Measurements from ENCODE around the gene ANO2. TPM values are rescaled to one million over a fixed set of nuclear protein-coding genes. Genes with fewer than 3 reads are reported as not detected.

The ANO2 gene
- total RNA-seq, 1 experiment from 2014 or later, result not detected

DNA sequence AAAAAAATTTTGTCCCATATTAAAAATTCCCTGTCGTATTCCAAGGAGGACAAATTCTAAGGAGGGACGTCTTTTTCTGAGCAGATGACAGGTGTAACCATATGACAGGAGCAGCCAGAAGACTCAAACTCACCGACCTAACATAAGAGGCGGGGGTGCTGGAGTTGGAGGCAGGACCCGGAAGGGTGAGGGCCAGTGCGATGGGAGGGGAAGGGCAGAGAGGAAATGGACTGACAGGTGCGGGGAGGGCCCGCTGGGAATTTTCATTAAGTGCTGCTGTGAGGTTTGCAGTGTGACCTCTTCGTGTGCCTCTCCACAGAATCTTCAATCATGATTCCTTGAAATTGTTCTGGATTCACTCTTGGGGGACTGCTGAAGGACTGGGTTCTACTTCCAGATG is 323.7 kb downstream of the ANO2 start:
- Histone ChIP-seq H3K9me3 (replicated peaks) (no peaks in the 10 kb centered on the region), H3K36me3 (no peaks in the 10 kb centered on the region), H3K4me3 (no peak overlapping the region), H3K27me3 (replicated peaks) (peaks cover 3% of the 10 kb centered on the region; the same call in 1 of the 2 replicates), H3K27ac (no peak overlapping the region), H3K4me1 (replicated peaks) (no peaks in the 10 kb centered on the region)
- DNase-seq (ENCODE audit: low read depth in 1 of 2, low spot score in 2 of 2), result no peak

- no peaks in the 10 kb centered on the region for H3K9me3 ChIP-seq (replicated peaks)
- no peak overlapping the region for H3K27ac ChIP-seq
- peaks cover 3% of the 10 kb centered on the region; the same call in 1 of the 2 replicates for H3K27me3 ChIP-seq (replicated peaks)
- DNase-seq (ENCODE audit: low read depth in 1 of 2, low spot score in 2 of 2), result no peak
- no peak overlapping the region for H3K4me3 ChIP-seq
- no peaks in the 10 kb centered on the region for H3K4me1 ChIP-seq (replicated peaks)
- no peaks in the 10 kb centered on the region for H3K36me3 ChIP-seq
Observed at GRCh38 chr12:5620896-5621295, 324.2 kb downstream of the ANO2 start.

- Histone ChIP-seq H3K9me3 (replicated peaks) (no peaks in the 10 kb centered on the region), H3K27ac (no peak overlapping the region), H3K36me3 (no peaks in the 10 kb centered on the region), H3K4me3 (no peak overlapping the region), H3K4me1 (replicated peaks) (no peaks in the 10 kb centered on the region), H3K27me3 (replicated peaks) (0 out of 2 replicates have a peak, but pooled peaks cover 3% of the 10 kb centered on the region)
- no peak for DNase-seq (ENCODE audit: low read depth in 1 of 2, low spot score in 2 of 2)
Observed at GRCh38 chr12:5619628-5620027, 325.4 kb downstream of the ANO2 start.

DNA sequence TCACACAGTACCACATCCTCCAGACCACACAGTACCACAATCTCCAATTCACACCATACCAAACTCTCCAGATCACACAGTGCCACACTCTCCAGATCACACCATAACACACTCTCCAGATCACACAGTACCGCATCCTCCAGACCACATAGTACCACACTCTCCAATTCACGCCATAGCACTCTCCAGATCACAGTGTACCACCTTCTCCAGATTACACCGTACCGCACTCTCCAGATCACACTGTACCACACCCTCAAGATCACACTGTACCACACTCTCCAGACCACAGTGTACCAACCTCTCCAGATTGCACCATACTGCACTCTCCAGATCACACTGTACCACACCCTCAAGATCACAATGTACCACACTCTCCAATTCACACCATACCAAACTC is 328.2 kb downstream of the ANO2 start:
- Histone ChIP-seq H3K4me1 (replicated peaks) (no peaks in the 10 kb centered on the region), H3K4me3 (no peak overlapping the region), H3K27me3 (replicated peaks) (no peaks in the 10 kb centered on the region), H3K36me3 (no peaks in the 10 kb centered on the region), H3K9me3 (replicated peaks) (no peaks in the 10 kb centered on the region), H3K27ac (no peak overlapping the region)
- DNase-seq (ENCODE audit: low read depth in 1 of 2, low spot score in 2 of 2), result no peak

DNA sequence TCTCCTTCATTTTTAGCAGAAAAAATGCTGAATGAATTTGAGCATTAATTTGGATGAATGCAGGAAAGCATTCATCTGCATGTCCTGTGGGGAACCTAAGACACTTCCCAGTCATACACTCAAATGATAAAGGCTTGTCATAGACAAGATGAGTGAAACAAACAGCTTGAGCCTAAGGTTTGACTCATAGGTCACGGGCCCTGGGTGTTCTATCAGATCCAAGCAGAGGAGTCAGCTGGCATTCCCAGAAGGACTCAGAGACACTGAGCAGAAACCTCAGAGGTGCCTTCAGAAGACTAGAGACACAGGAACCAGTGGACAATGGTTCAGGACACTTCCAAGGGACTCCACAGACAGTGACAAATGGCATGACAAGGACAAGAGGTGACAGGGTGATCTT is 329.3 kb downstream of the ANO2 start:
- DNase-seq (ENCODE audit: low read depth in 1 of 2, low spot score in 2 of 2), result no peak
- H3K27ac ChIP-seq, result no peak overlapping the region
- H3K36me3 ChIP-seq, result no peaks in the 10 kb centered on the region
- H3K27me3 ChIP-seq (replicated peaks), result no peaks in the 10 kb centered on the region
- no peaks in the 10 kb centered on the region for H3K9me3 ChIP-seq (replicated peaks)
- H3K4me1 ChIP-seq (replicated peaks), result no peaks in the 10 kb centered on the region
- H3K4me3 ChIP-seq, result no peak overlapping the region

- H3K36me3 ChIP-seq, result no peaks in the 10 kb centered on the region
- H3K9me3 ChIP-seq (replicated peaks), result no peaks in the 10 kb centered on the region
- no peak overlapping the region for H3K27ac ChIP-seq
- no peak for DNase-seq (ENCODE audit: low read depth in 1 of 2, low spot score in 2 of 2)
- H3K4me3 ChIP-seq, result no peak overlapping the region
- H3K27me3 ChIP-seq (replicated peaks), result no peaks in the 10 kb centered on the region
- H3K4me1 ChIP-seq (replicated peaks), result no peaks in the 10 kb centered on the region
Observed at GRCh38 chr12:5614256-5614655, 330.8 kb downstream of the ANO2 start.

GRCh38 chr12:5612556-5613410 is 332.3 kb downstream of the ANO2 start:
- Histone ChIP-seq H3K4me1 (replicated peaks) (no peaks in the 10 kb centered on the region), H3K9me3 (replicated peaks) (no peaks in the 10 kb centered on the region), H3K27me3 (replicated peaks) (no peaks in the 10 kb centered on the region), H3K4me3 (no peak overlapping the region), H3K27ac (no peak overlapping the region), H3K36me3 (no peaks in the 10 kb centered on the region)
- DNase-seq (ENCODE audit: low read depth in 1 of 2, low spot score in 2 of 2), result no peak

DNA sequence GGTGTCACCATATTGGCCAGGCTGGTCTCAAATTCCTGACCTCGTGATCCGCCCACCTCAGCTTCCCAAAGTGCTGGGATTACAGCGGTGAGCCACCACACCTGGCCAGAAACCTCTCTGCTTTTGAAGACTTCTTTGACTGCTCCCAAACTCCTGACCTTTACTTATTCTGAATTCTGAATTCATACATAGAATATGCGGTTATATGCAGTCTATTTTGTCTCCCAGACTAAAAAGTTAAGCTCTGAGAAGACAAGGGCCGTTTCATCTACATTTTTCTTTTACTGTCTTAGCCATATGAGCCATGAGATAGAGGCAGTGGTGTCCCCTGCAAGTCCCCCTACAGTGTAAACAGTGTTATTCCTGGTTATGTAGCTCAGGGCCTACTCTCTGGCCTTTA is 333.9 kb downstream of the ANO2 start:
- no peak for DNase-seq (ENCODE audit: low read depth in 1 of 2, low spot score in 2 of 2)
- Histone ChIP-seq H3K36me3 (no peaks in the 10 kb centered on the region), H3K27me3 (replicated peaks) (no peaks in the 10 kb centered on the region), H3K9me3 (replicated peaks) (no peaks in the 10 kb centered on the region), H3K4me3 (no peak overlapping the region), H3K27ac (no peak overlapping the region), H3K4me1 (replicated peaks) (no peaks in the 10 kb centered on the region)

GRCh38 chr12:5599378-5599777 is 345.7 kb downstream of the ANO2 start:
- Histone ChIP-seq H3K27me3 (replicated peaks) (peaks cover 3% of the 10 kb centered on the region; the same call in 1 of the 2 replicates), H3K27ac (no peak overlapping the region), H3K4me1 (replicated peaks) (no peaks in the 10 kb centered on the region), H3K4me3 (no peak overlapping the region), H3K36me3 (no peaks in the 10 kb centered on the region), H3K9me3 (replicated peaks) (no peaks in the 10 kb centered on the region)
- no peak for DNase-seq (ENCODE audit: low read depth in 1 of 2, low spot score in 2 of 2)

DNA sequence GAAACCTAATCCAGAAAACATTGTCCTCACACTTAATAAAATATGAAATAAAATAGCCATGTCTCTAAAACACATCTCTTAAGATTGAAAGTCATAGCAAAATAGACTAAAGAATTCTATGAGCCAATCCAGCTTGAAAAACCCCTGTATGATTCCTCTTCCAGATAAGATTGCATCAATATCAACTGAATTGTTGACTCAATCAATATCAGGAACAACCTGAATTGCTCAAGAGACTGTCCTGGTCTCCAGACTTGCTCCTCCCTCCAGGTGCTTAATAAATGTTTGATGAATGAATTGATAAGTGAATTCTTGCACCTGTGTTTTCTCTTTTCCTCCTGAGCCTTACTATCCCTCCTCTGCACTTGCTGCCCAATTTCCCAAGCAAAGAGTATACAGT is 351.1 kb downstream of the ANO2 start:
- Histone ChIP-seq H3K36me3 (no peaks in the 10 kb centered on the region), H3K27me3 (replicated peaks) (no peaks in the 10 kb centered on the region; the same call in 1 of the 2 replicates), H3K4me3 (no peak overlapping the region), H3K27ac (no peak overlapping the region), H3K4me1 (replicated peaks) (peaks cover 4% of the 10 kb centered on the region; the same call in 1 of the 2 replicates), H3K9me3 (replicated peaks) (no peaks in the 10 kb centered on the region)
- no peak for DNase-seq (ENCODE audit: low read depth in 1 of 2, low spot score in 2 of 2)

GRCh38 chr12:5593086-5593485 is 352.0 kb downstream of the ANO2 start:
- H3K4me1 ChIP-seq (replicated peaks), result peaks cover 4% of the 10 kb centered on the region
- no peaks in the 10 kb centered on the region for H3K36me3 ChIP-seq
- peak in 1 of 2 experiments; percentile 44 for DNase-seq (ENCODE audit: low read depth in 1 of 2, low spot score in 2 of 2)
- no peak overlapping the region for H3K27ac ChIP-seq
- no peaks in the 10 kb centered on the region for H3K9me3 ChIP-seq (replicated peaks)
- H3K27me3 ChIP-seq (replicated peaks), result no peaks in the 10 kb centered on the region; the same call in 1 of the 2 replicates
- no peak overlapping the region for H3K4me3 ChIP-seq

DNA sequence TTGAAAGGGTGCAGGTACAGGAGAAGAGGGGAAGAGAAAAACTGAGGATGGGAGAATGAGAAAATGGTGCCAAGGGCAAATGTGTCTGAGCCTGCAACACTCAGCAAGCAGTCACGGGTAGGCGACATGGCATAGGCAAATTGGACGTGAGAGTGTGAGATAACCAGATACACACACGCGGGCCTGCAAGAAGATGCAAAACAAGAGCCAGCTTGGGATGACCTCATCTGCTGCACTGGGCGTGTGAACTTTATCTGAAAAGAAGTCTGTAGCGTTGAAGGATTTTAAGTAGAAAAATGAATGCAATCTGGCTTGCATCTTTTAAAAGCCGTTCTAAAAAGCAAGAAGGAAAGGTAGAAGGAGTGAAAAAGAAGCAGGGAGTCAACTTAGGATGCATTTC is 352.7 kb downstream of the ANO2 start:
- Histone ChIP-seq H3K27ac (no peak overlapping the region), H3K4me3 (no peak overlapping the region), H3K27me3 (replicated peaks) (no peaks in the 10 kb centered on the region; the same call in 1 of the 2 replicates), H3K4me1 (replicated peaks) (peaks cover 4% of the 10 kb centered on the region), H3K9me3 (replicated peaks) (no peaks in the 10 kb centered on the region), H3K36me3 (no peaks in the 10 kb centered on the region)
- DNase-seq (ENCODE audit: low read depth in 1 of 2, low spot score in 2 of 2), result no peak

GRCh38 chr12:5590316-5590715 is 354.7 kb downstream of the ANO2 start:
- no peak overlapping the region for H3K27ac ChIP-seq
- H3K9me3 ChIP-seq (replicated peaks), result no peaks in the 10 kb centered on the region
- no peaks in the 10 kb centered on the region; the same call in 1 of the 2 replicates for H3K27me3 ChIP-seq (replicated peaks)
- no peak overlapping the region for H3K4me3 ChIP-seq
- no peak for DNase-seq (ENCODE audit: low read depth in 1 of 2, low spot score in 2 of 2)
- H3K36me3 ChIP-seq, result no peaks in the 10 kb centered on the region
- H3K4me1 ChIP-seq (replicated peaks), result peaks cover 15% of the 10 kb centered on the region

DNA sequence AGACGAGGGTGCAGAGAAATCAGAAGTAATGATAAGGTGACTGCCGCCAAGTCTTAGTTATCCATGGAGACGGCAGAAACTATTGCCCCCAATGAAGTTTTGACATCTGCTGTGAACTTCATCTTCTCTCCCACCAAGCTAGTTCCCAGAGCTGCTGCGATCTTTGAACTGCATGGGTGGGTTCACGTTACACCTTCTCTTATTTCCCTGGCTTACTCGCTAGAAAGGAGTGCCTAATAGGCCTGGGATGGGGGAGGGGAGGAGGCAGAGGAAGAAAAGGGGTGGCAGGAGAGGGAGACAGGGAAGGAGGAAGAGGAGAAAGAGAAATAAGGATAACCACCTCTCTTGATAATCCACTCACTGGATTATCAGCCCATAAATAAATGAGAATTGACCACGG is 356.0 kb downstream of the ANO2 start:
- Histone ChIP-seq H3K27ac (no peak overlapping the region), H3K4me1 (replicated peaks) (peaks cover 15% of the 10 kb centered on the region), H3K36me3 (no peaks in the 10 kb centered on the region), H3K27me3 (replicated peaks) (no peaks in the 10 kb centered on the region; the same call in 1 of the 2 replicates), H3K4me3 (no peak overlapping the region), H3K9me3 (replicated peaks) (no peaks in the 10 kb centered on the region)
- DNase-seq (ENCODE audit: low read depth in 1 of 2, low spot score in 2 of 2), result no peak
